DND-41 (cell line): ENCODE measurements around the gene MSRB3.

Source experiments
- ATAC-seq: fragments of 200-7000 bp; cut with Tn5 transposase; 3 replicates; pipeline ENCODE4 v1.9.1; 2021; ENCODE audit warnings: low read depth; ENCODE audit not compliant: insufficient read depth
- DNase-seq: peaks from one replicate; pipeline ENCODE4 v3.0.0-alpha.2; 2020
- H2AFZ ChIP-seq: 2 replicates; pipeline ENCODE4 v1.6.0; 2012; ENCODE audit warnings: low read depth, low read length
- H3K27ac ChIP-seq: 2 replicates; pipeline ENCODE4 v1.5.1; 2012; ENCODE audit warnings: low read length, inconsistent platforms
- H3K27me3 ChIP-seq: fragments of 200-600 bp; sonication (generic); 2 replicates; pipeline ENCODE4 v1.6.0; 2012; ENCODE audit warnings: low read length, mild to moderate bottlenecking, inconsistent platforms; ENCODE audit not compliant: insufficient read depth, poor library complexity
- H3K36me3 ChIP-seq: 2 replicates; pipeline ENCODE4 v1.5.1; 2012; ENCODE audit warnings: low read length, inconsistent platforms; ENCODE audit not compliant: insufficient read depth
- H3K4me1 ChIP-seq: 2 replicates; pipeline ENCODE4 v1.5.1; 2012; ENCODE audit warnings: mild to moderate bottlenecking, low read length; ENCODE audit not compliant: insufficient read depth
- H3K4me2 ChIP-seq: 2 replicates; pipeline ENCODE4 v1.6.0; 2012; ENCODE audit warnings: mild to moderate bottlenecking, moderate library complexity, low read length, inconsistent platforms; ENCODE audit not compliant: insufficient read depth
- H3K4me3 ChIP-seq, 2 experiments: fragments of 200-600 bp in 1 of 2; shearing (Covaris generic) in 1 of 2; 2 replicates each; pipeline ENCODE4 v1.5.1; 2012 to 2016; ENCODE audit warnings: inconsistent platforms in 2 of 2, low read length in 2 of 2, mild to moderate bottlenecking in 2 of 2, low read depth in 1 of 2, moderate library complexity in 1 of 2
- H3K79me2 ChIP-seq: 2 replicates; pipeline ENCODE4 v1.6.0; 2012; ENCODE audit warnings: low read length, inconsistent platforms; ENCODE audit not compliant: insufficient read depth
- H3K9ac ChIP-seq: 2 replicates; pipeline ENCODE4 v1.6.0; 2012; ENCODE audit warnings: low read depth, mild to moderate bottlenecking, inconsistent platforms, low read length, moderate library complexity
- H3K9me3 ChIP-seq: 2 replicates; pipeline ENCODE4 v1.5.1; 2012; ENCODE audit warnings: low read length, moderate library complexity, mild to moderate bottlenecking, inconsistent platforms; ENCODE audit not compliant: insufficient read depth, severe bottlenecking
- H4K20me1 ChIP-seq: 2 replicates; pipeline ENCODE4 v1.6.0; 2012; ENCODE audit warnings: low read length; ENCODE audit not compliant: insufficient read depth
- CTCF ChIP-seq: IDR thresholded peaks from 2 replicates; pipeline ENCODE4 v1.5.1; 2012; ENCODE audit warnings: borderline replicate concordance, low read length, moderate library complexity, mild to moderate bottlenecking; ENCODE audit not compliant: poor library complexity, severe bottlenecking; ENCODE audit errors: extremely low read depth
- EZH2 ChIP-seq: IDR thresholded peaks from 3 replicates; pipeline ENCODE4 v1.6.1; 2012; ENCODE audit warnings: borderline replicate concordance, low read depth, mild to moderate bottlenecking, moderate library complexity, low read length, inconsistent platforms; ENCODE audit not compliant: severe bottlenecking

MSRB3 gene

GRCh38 chr12:65302891-65303290, 24.4 kb downstream of the MSRB3 start:
- H3K4me2 ChIP-seq, result no peak overlapping the region
- no peak overlapping the region for H3K27ac ChIP-seq
- no peaks in the 10 kb centered on the region; the same call in 1 of the 2 replicates for H3K4me1 ChIP-seq
- peaks cover 5% of the 10 kb centered on the region; the same call in 1 of the 2 replicates for H3K79me2 ChIP-seq
- H3K36me3 ChIP-seq, result no peaks in the 10 kb centered on the region
- H3K27me3 ChIP-seq, result no peaks in the 10 kb centered on the region
- no peak overlapping the region for H3K9ac ChIP-seq
- DNase-seq (no peak), ATAC-seq (no peak)
- H3K4me3 ChIP-seq, result no peak overlapping the region
- TF ChIP-seq CTCF, result no peak
- no peak for TF ChIP-seq EZH2
- no peak overlapping the region for H2AFZ ChIP-seq
- peaks cover 11% of the 10 kb centered on the region; the same call in 1 of the 2 replicates for H4K20me1 ChIP-seq
- no peaks in the 10 kb centered on the region for H3K9me3 ChIP-seq

- no peaks in the 10 kb centered on the region; the same call in 1 of the 2 replicates for H3K4me1 ChIP-seq
Observed at GRCh38 chr12:65305346-65305950, 27.0 kb downstream of the MSRB3 start.

GRCh38 chr12:65306366-65307168, 28.1 kb downstream of the MSRB3 start:
- peak; percentile 27 for DNase-seq
- Histone ChIP-seq H3K4me2 (no peak overlapping the region), H3K4me3 (no peak overlapping the region), H3K9ac (no peak overlapping the region), H3K4me1 (no peaks in the 10 kb centered on the region; the same call in 1 of the 2 replicates), H3K9me3 (no peaks in the 10 kb centered on the region), H2AFZ (no peak overlapping the region), H3K36me3 (peaks cover 4% of the 10 kb centered on the region; the same call in 1 of the 2 replicates), H3K79me2 (peaks cover 5% of the 10 kb centered on the region; the same call in 1 of the 2 replicates), H3K27ac (no peak overlapping the region), H3K27me3 (no peaks in the 10 kb centered on the region), H4K20me1 (0 out of 2 replicates have a peak, but pooled peaks cover 7% of the 10 kb centered on the region)
- peak; percentile 68 for ATAC-seq
- TF ChIP-seq EZH2 (no peak), CTCF (peak; percentile 73)

More at GRCh38 chr12:65305346-65305950, 27.0 kb downstream of the MSRB3 start:
- H3K4me3 ChIP-seq, result no peak overlapping the region
- ATAC-seq (no peak), DNase-seq (no peak)
- H3K9me3 ChIP-seq, result no peaks in the 10 kb centered on the region
- no peak overlapping the region for H3K9ac ChIP-seq
- H3K79me2 ChIP-seq, result peaks cover 5% of the 10 kb centered on the region; the same call in 1 of the 2 replicates
- TF ChIP-seq CTCF (no peak), EZH2 (no peak)
- H3K27me3 ChIP-seq, result no peaks in the 10 kb centered on the region
- peaks cover 10% of the 10 kb centered on the region; the same call in 1 of the 2 replicates for H4K20me1 ChIP-seq
- H3K27ac ChIP-seq, result no peak overlapping the region
- no peak overlapping the region for H3K4me2 ChIP-seq
- peaks cover 4% of the 10 kb centered on the region; the same call in 1 of the 2 replicates for H3K36me3 ChIP-seq
- no peak overlapping the region for H2AFZ ChIP-seq
